ENCODE measurements around the gene DYNLT1. TPM values are rescaled to one million over a fixed set of nuclear protein-coding genes. Genes with fewer than 3 reads are reported as not detected.

The DYNLT1 gene
- total and polyA plus RNA-seq, 10 of the 15 experiments (the other 5 are each of a cell fraction or from before 2014, with no cell fraction given) = 33.6 to 298 (median 89.2) TPM

- TF ChIP-seq BHLHE40 (IDR thresholded peaks at IDR 0.05; ENCODE audit: borderline replicate concordance in 1 of 2, low read depth in 2 of 2, low read length in 1 of 2) = peak in 1 of 2 experiments; percentile 1; a peak in 1 of 4 replicates
- 0 out of 2 replicates have a peak, but pooled peaks have one; percentile 9 for TF ChIP-seq MLLT1 (IDR thresholded peaks at IDR 0.05)
- TF ChIP-seq BMI1 (IDR thresholded peaks at IDR 0.05; ENCODE audit: borderline replicate concordance) = no peak
- peak; percentile 89 for TF ChIP-seq MEF2B (IDR thresholded peaks at IDR 0.05; ENCODE audit: partially characterized antibody, poor library complexity, severe bottlenecking)
- no peak for TF ChIP-seq FOS (IDR thresholded peaks at IDR 0.05; ENCODE audit: borderline replicate concordance, extremely low read depth, insufficient read length)
- TF ChIP-seq ZZZ3 (IDR thresholded peaks at IDR 0.05; ENCODE audit: control insufficient read depth, insufficient read length, low read depth) = no peak
- no peak for TF ChIP-seq NR2F1 (conservative IDR thresholded peaks at IDR 0.05)
- no peak for TF ChIP-seq SMARCA5 (IDR thresholded peaks at IDR 0.05)
- TF ChIP-seq NFIC (IDR thresholded peaks at IDR 0.05; ENCODE audit: low read depth, low read length) = no peak
- TF ChIP-seq SIN3A (IDR thresholded peaks at IDR 0.05; ENCODE audit: low read depth, low read length) = 0 out of 2 replicates have a peak, but pooled peaks have one; percentile 26
- TF ChIP-seq ESRRA (IDR thresholded peaks at IDR 0.05; ENCODE audit: low read length) = no peak
- TF ChIP-seq TCF12 (IDR thresholded peaks at IDR 0.05; ENCODE audit: low read depth, low read length) = peak; percentile 42; the same call in 1 of the 2 replicates
- no peak for TF ChIP-seq BRCA1 (IDR thresholded peaks at IDR 0.05; ENCODE audit: low read depth, low read length)
- TF ChIP-seq MYB (IDR thresholded peaks at IDR 0.05; ENCODE audit: borderline replicate concordance, low read depth, low read length) = no peak
- no peak for TF ChIP-seq ATF2 (IDR thresholded peaks at IDR 0.05; ENCODE audit: low read length)
- TF ChIP-seq SMAD1 (IDR thresholded peaks at IDR 0.05; ENCODE audit: low read depth, partially characterized antibody) = no peak
- no peak for TF ChIP-seq EGR1 (IDR thresholded peaks at IDR 0.05; ENCODE audit: borderline replicate concordance in 1 of 2, low read depth in 2 of 2, low read length in 2 of 2)
- TF ChIP-seq MEF2A (IDR thresholded peaks at IDR 0.05; ENCODE audit: insufficient read depth, low read depth, low read length) = no peak
- no peak for TF ChIP-seq RUNX3 (IDR thresholded peaks at IDR 0.05; ENCODE audit: low read length)
- no peak for TF ChIP-seq USF1 (IDR thresholded peaks at IDR 0.05; ENCODE audit: borderline replicate concordance, extremely low read length, insufficient read depth, low read depth, low read length)
- TF ChIP-seq CBX3 (IDR thresholded peaks at IDR 0.05; ENCODE audit: borderline replicate concordance, low read depth) = no peak
- no peak for TF ChIP-seq ZBTB4 (CRISPR knock-in tag; IDR thresholded peaks at IDR 0.05)
These were observed 800 bp upstream of the DYNLT1 start (continued) for GRCh38 chr6:158645064-158646022.

Measured in GM12878 (cell line).